ENCODE data around the gene KRTAP25-1. TPM values are rescaled to one million over a fixed set of nuclear protein-coding genes. Genes with fewer than 3 reads are reported as not detected.

The KRTAP25-1 gene, protein sequence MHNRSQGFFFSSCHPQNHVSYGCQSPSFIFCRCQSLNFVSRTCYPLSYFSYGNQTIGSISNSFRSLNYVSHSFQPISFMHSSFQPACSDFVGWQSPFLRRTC
- total RNA-seq = not detected

DNA sequence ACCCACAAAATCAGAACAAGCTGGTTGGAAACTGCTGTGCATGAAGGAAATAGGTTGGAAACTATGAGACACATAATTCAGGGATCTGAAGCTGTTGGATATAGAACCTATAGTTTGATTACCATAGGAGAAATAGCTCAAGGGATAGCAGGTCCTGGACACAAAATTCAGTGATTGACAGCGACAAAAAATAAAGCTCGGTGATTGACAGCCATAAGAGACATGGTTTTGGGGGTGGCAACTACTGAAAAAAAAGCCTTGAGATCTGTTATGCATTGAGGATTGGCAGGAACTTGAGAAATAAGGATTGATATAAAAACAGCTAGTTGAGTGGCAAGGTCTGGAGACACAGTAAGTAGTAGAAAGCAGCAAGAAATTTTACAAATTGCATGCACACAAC, at the start of gene KRTAP25-1:
Gene KRTAP25-1 (minus strand): TSS at position 300 of the 400 bp plus-strand sequence. CDS start 24 bp downstream, at position 276.
- no peaks in the 10 kb centered on the region for H3K9me3 ChIP-seq
- no peak within 1 kb of the TSS for H3K4me3 ChIP-seq
- DNase-seq (ENCODE audit: low spot score) = no peak
- H3K4me1 ChIP-seq = no peaks in the 10 kb centered on the region
- no peaks in the 10 kb centered on the region for H3K36me3 ChIP-seq
- no peak for TF ChIP-seq CTCF (IDR thresholded peaks at IDR 0.05)
- no peak within 1 kb of the TSS for H3K27ac ChIP-seq
- no peaks in the 10 kb centered on the region for H3K27me3 ChIP-seq

DNA sequence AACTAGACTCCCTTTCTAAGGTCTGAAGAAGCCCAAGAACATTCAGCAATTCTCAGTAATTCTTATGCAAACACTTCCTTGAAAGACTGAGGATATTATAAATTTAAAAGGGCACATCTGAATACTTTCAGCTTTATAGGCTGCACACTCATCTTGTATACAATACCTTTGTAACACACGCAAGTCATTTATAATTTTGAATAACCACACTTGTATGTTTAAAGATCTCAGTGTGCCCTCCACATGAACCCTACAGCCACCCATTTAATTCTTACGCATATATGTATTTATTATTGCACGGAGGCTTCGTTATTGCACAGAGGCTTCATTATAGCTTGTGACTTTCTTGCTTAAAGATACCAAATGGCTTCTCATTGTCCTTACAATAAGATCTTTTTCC, 49.4 kb upstream of the KRTAP25-1 start:
- TF ChIP-seq CTCF (IDR thresholded peaks at IDR 0.05) = no peak
- no peaks in the 10 kb centered on the region for H3K9me3 ChIP-seq
- no peaks in the 10 kb centered on the region for H3K4me1 ChIP-seq
- no peak for DNase-seq (ENCODE audit: low spot score)
- no peaks in the 10 kb centered on the region for H3K27me3 ChIP-seq
- no peaks in the 10 kb centered on the region for H3K36me3 ChIP-seq
- H3K27ac ChIP-seq = no peak overlapping the region
- no peak overlapping the region for H3K4me3 ChIP-seq

DNA sequence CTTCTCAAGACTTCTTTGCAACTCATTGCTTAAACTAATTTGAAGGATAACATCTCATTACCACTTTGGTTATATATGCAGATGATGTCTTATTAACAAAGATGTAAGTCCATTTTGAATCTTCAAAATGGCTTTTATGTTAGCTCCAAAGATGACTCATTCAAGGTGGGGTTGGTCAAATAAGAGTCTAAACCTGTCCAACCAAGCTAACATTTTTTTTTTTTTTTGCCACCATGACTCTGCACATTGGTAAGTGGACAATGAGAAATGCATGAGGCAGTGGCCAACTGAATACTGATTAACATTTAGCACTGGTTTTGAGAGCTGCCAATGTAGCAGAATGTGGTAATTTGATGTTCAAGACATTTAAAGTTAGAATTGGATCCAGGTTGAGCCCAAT, 48.5 kb upstream of the KRTAP25-1 start:
- H3K9me3 ChIP-seq = no peaks in the 10 kb centered on the region
- no peaks in the 10 kb centered on the region for H3K27me3 ChIP-seq
- H3K27ac ChIP-seq = no peak overlapping the region
- H3K4me3 ChIP-seq = no peak overlapping the region
- no peaks in the 10 kb centered on the region for H3K36me3 ChIP-seq
- no peak for DNase-seq (ENCODE audit: low spot score)
- H3K4me1 ChIP-seq = no peaks in the 10 kb centered on the region
- no peak for TF ChIP-seq CTCF (IDR thresholded peaks at IDR 0.05)

DNA sequence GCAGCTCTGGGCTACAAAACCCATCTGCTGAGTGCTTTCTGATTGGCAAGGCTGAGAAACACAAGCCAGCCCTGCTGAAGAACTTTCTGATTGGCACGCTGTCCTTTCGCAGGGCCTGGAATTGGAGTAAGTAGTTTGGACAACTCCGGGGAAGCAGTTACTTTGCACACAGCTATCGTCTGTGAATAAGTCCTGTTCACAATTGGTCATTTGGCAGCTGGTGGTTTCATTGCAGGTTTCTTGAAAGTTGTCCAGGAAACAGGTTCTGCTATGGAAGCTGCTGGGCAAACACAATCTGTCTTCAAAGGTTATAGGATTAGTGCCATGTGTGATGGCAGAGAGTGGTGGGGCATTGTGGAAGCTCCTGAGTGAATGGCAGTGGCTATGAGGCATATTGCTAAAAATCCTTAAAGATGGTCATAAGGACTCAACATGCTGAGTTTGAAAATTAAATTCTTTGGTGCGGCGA, 48.0 kb upstream of the KRTAP25-1 start, which contains the start of gene KRTAP27-1:
Gene KRTAP27-1 (minus strand): TSS at position 419 of the 469 bp plus-strand sequence. CDS start 26 bp downstream, at position 393.
- no peaks in the 10 kb centered on the region for H3K36me3 ChIP-seq
- no peak for DNase-seq (ENCODE audit: low spot score)
- H3K27me3 ChIP-seq = no peaks in the 10 kb centered on the region
- H3K27ac ChIP-seq = no peak within 1 kb of the TSS
- no peaks in the 10 kb centered on the region for H3K9me3 ChIP-seq
- no peak within 1 kb of the TSS for H3K4me3 ChIP-seq
- H3K4me1 ChIP-seq = no peaks in the 10 kb centered on the region
- no peak for TF ChIP-seq CTCF (IDR thresholded peaks at IDR 0.05)

DNA sequence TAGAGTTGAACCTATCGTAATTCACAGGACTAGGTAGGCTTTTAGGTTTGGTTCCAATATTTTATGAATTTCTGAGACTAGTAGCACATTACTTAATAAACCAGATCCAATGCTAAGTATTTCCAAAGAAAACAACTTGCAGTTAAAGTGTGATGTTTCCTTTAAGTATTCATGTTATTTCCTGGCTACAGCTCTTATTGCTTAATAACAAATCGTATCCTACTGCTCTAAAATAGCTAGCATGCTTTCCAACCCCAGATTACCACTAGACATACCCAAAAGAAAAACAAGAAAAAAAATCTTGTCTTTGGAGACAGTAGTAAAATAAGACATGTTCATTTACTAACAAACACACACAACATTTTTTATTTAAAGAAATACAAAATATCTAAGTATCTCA, 47.3 kb upstream of the KRTAP25-1 start:
- H3K36me3 ChIP-seq = no peaks in the 10 kb centered on the region
- TF ChIP-seq CTCF (IDR thresholded peaks at IDR 0.05) = no peak
- H3K4me1 ChIP-seq = no peaks in the 10 kb centered on the region
- H3K9me3 ChIP-seq = no peaks in the 10 kb centered on the region
- H3K27me3 ChIP-seq = no peaks in the 10 kb centered on the region
- H3K27ac ChIP-seq = no peak overlapping the region
- no peak for DNase-seq (ENCODE audit: low spot score)
- no peak overlapping the region for H3K4me3 ChIP-seq

- Histone ChIP-seq H3K36me3 (no peaks in the 10 kb centered on the region), H3K4me1 (no peaks in the 10 kb centered on the region), H3K9me3 (no peaks in the 10 kb centered on the region), H3K4me3 (no peak overlapping the region), H3K27me3 (no peaks in the 10 kb centered on the region), H3K27ac (no peak overlapping the region)
- no peak for TF ChIP-seq CTCF (IDR thresholded peaks at IDR 0.05)
- no peak for DNase-seq (ENCODE audit: low spot score)
Measured at GRCh38 chr21:30333736-30334135, 44.4 kb upstream of the KRTAP25-1 start.
